Activated B cell treated with CpG ODN at 0.5 μM for 24 hours (primary cell): ENCODE data around the gene SP2. TPM values are rescaled to one million over a fixed set of nuclear protein-coding genes. Genes with fewer than 3 reads are reported as not detected.
"Not testable (repeated sequence)": the region's sequence is repeated elsewhere in the genome, so short reads cannot be mapped to it uniquely, and the experiment has no call there.

Experiments used
- ATAC-seq: fragments of 200-7000 bp; cut with Tn5 transposase; one replicate; pipeline ENCODE4 v1.10.0; 2021; ENCODE audit warnings: low read depth, mild to moderate bottlenecking, moderate library complexity
- CTCF ChIA-PET: fragments of 350-600 bp; sonication (Branson Sonifier 250); formaldehyde crosslinking; loops from one replicate; lab custom pipeline; 2021; ENCODE audit warnings: antibody characterized with exemption; lab: Charles Lee
- POLR2A ChIA-PET: fragments of 350-600 bp; sonication (Branson Sonifier 250); formaldehyde crosslinking; loops from one replicate; lab custom pipeline; 2021; ENCODE audit warnings: antibody characterized with exemption; lab: Charles Lee
- DNase-seq: peaks from one replicate; pipeline ENCODE4 v3.0.0; 2022
- H3K27ac Mint-ChIP-seq: one replicate; pipeline ENCODE4 v1.8.0; 2020; ENCODE audit warnings: mixed read lengths
- H3K27me3 Mint-ChIP-seq: one replicate; pipeline ENCODE4 v1.8.0; 2021; ENCODE audit warnings: mixed read lengths
- H3K36me3 Mint-ChIP-seq: one replicate; pipeline ENCODE4 v1.8.0; 2021; ENCODE audit warnings: low read depth, mixed read lengths
- H3K4me1 Mint-ChIP-seq: one replicate; pipeline ENCODE4 v1.8.0; 2021; ENCODE audit warnings: mixed read lengths
- H3K4me3 Mint-ChIP-seq: one replicate; pipeline ENCODE4 v1.8.0; 2020; ENCODE audit warnings: mild to moderate bottlenecking, mixed read lengths
- H3K9me3 Mint-ChIP-seq: one replicate; pipeline ENCODE4 v1.8.0; 2020; ENCODE audit warnings: mixed read lengths
- intact Hi-C: fragments of 100-400 bp; cut with micrococcal nuclease; formaldehyde crosslinking; loops from one replicate; pipeline ENCODE4 v1.15.1; 2024
- total RNA-seq: library from RNA; stranded (reverse); gene quantifications from 2 replicates; pipeline ENCODE4 v1.2.3, GENCODE V29; 2022
- TF ChIP-seq, protein P1 (sequence below): fragments of 200-600 bp; IDR thresholded peaks from one replicate; pipeline ENCODE4 v1.8.0; 2022; ENCODE audit warnings: antibody characterized with exemption, mild to moderate bottlenecking

The SP2 gene
- total RNA-seq, 1 donor from 2014 or later, result 28.5 TPM

- no peak overlapping the region for H3K4me3 Mint-ChIP-seq
- ChIA-PET POLR2A (no interaction called here), CTCF (no interaction called here)
- TF ChIP-seq, protein P1, sequence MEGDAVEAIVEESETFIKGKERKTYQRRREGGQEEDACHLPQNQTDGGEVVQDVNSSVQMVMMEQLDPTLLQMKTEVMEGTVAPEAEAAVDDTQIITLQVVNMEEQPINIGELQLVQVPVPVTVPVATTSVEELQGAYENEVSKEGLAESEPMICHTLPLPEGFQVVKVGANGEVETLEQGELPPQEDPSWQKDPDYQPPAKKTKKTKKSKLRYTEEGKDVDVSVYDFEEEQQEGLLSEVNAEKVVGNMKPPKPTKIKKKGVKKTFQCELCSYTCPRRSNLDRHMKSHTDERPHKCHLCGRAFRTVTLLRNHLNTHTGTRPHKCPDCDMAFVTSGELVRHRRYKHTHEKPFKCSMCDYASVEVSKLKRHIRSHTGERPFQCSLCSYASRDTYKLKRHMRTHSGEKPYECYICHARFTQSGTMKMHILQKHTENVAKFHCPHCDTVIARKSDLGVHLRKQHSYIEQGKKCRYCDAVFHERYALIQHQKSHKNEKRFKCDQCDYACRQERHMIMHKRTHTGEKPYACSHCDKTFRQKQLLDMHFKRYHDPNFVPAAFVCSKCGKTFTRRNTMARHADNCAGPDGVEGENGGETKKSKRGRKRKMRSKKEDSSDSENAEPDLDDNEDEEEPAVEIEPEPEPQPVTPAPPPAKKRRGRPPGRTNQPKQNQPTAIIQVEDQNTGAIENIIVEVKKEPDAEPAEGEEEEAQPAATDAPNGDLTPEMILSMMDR, result no peak
- no peaks in the 10 kb centered on the region for H3K9me3 Mint-ChIP-seq
- no peaks in the 10 kb centered on the region for H3K4me1 Mint-ChIP-seq
- no peak for ATAC-seq
- intact Hi-C loops, result no loop called here
- no peak overlapping the region for H3K27ac Mint-ChIP-seq
- DNase-seq, result no peak
- no peaks in the 10 kb centered on the region for H3K27me3 Mint-ChIP-seq
- H3K36me3 Mint-ChIP-seq, result peaks cover 71% of the 10 kb centered on the region
Measured at GRCh38 chr17:47928415-47928814, 32.4 kb downstream of the SP2 start.

- ATAC-seq (no peak), DNase-seq (no peak)
- POLR2A ChIA-PET, result interaction anchor here (0.7 kb wide), 1 partner anchor 95 kb away, joined by 3 read pairs; no protein-coding TSS in a partner anchor
- Mint-ChIP-seq H3K9me3 (no peaks in the 10 kb centered on the region), H3K27ac (no peak overlapping the region), H3K36me3 (peaks cover 61% of the 10 kb centered on the region), H3K27me3 (no peaks in the 10 kb centered on the region), H3K4me3 (no peak overlapping the region), H3K4me1 (no peaks in the 10 kb centered on the region)
- TF ChIP-seq, protein P1, result no peak
- CTCF ChIA-PET, result interaction anchor here (0.7 to 1.3 kb wide), 2 partner anchors 18 to 88 kb away, joined by 3 to 4 read pairs; partner anchors contain the start of gene SCRN2
- intact Hi-C loops, result no loop called here
Measured at GRCh38 chr17:47929218-47930000, 33.4 kb downstream of the SP2 start.

DNA sequence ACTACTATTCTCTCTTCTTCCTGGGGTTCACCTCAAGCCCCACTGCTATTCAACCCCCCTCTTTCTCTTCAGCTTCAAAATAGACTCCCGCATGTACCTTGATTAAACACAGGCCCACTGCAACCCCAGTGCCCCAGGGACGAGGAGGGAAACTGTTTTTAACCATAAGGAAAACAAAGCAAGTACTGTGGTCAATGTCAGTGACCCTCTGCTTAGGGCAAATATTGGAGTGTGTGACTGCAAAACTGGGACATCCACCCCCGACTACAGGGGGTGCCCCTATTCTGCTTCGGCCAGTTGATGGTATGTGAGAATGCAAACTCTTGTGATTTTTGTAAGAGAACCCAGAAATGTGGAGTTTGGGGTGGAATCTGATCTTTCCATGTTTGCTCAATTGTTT, 35.8 kb downstream of the SP2 start:
- H3K27ac Mint-ChIP-seq, result no peak overlapping the region
- no peaks in the 10 kb centered on the region for H3K9me3 Mint-ChIP-seq
- no peaks in the 10 kb centered on the region for H3K27me3 Mint-ChIP-seq
- ATAC-seq (no peak), DNase-seq (no peak)
- H3K36me3 Mint-ChIP-seq, result peaks cover 40% of the 10 kb centered on the region
- CTCF ChIA-PET, result no interaction called here
- TF ChIP-seq, protein P1, result no peak
- POLR2A ChIA-PET, result no interaction called here
- intact Hi-C loops, result no loop called here
- no peak overlapping the region for H3K4me3 Mint-ChIP-seq
- H3K4me1 Mint-ChIP-seq, result peaks cover under 1% of the 10 kb centered on the region

DNA sequence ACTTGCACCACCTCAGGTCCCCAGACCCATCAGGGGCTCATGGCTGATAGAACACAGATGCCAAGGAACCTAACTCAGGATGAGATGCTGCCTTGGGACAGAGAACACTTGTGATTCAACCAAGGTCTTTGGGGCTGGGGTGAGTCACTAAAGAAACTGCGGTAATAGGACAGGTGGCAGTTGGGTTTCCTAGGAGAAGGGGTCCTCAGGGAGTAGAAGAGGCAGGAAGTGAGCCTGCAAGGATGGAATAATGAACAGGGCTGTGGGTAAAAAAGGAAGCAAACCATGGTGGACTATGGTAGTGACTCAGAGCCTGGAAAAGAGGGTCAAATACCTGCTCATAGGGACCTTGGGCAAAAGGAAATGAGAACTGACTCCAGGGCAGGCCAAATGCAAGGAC, 38.8 kb downstream of the SP2 start:
- intact Hi-C loops, result no loop called here
- ATAC-seq, result no peak
- Mint-ChIP-seq H3K27ac (no peak overlapping the region), H3K4me3 (no peak overlapping the region), H3K27me3 (no peaks in the 10 kb centered on the region), H3K36me3 (peaks cover 15% of the 10 kb centered on the region), H3K9me3 (no peaks in the 10 kb centered on the region), H3K4me1 (peaks cover 3% of the 10 kb centered on the region)
- CTCF ChIA-PET, result no interaction called here
- TF ChIP-seq, protein P1, result no peak
- POLR2A ChIA-PET, result no interaction called here
- no peak for DNase-seq

- H3K36me3 Mint-ChIP-seq, POLR2A ChIA-PET: not testable (repeated sequence)
- CTCF ChIA-PET, result interaction anchor here (2.3 kb wide), 1 partner anchor 11 kb away, joined by 7 read pairs; no protein-coding TSS in a partner anchor
Measured at GRCh38 chr17:47935468-47935867, 39.4 kb downstream of the SP2 start.

More at GRCh38 chr17:47935468-47935867, 39.4 kb downstream of the SP2 start:
- DNase-seq, H3K9me3 Mint-ChIP-seq, ATAC-seq, H3K4me3 Mint-ChIP-seq, H3K27ac Mint-ChIP-seq, H3K27me3 Mint-ChIP-seq, intact Hi-C loops, H3K4me1 Mint-ChIP-seq: not testable (repeated sequence)
